GM19397 (cell line): ENCODE measurements around the gene ZNF891.

ENCODE experiments used
- ATAC-seq: cut with Tn5 transposase; IDR thresholded peaks from one replicate; pipeline ENCODE4 v1.9.1; 2021; ENCODE audit warnings: mild to moderate bottlenecking, moderate library complexity; ENCODE audit not compliant: unreplicated experiment

Gene ZNF891

DNA sequence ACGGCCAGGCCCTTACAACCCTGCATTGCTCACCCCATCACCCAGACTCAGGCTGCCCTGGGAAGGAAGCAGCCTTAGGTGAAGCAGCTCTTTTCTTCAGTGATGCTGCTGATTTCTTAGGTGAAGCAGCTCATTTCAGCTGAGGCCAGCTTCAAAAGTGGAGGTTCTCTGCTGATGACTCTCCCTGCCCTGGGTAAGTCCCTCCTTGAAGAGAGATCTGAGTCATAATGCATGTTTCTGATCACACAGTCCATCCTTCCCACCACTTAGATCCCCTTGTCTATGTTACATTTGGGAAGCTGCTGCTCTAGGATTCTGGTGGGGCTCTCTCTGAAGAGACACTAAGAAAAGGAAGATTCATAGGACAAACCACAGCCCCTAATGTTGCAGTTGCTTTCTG is 66.5 kb downstream of the ZNF891 start:
- no peak for ATAC-seq

DNA sequence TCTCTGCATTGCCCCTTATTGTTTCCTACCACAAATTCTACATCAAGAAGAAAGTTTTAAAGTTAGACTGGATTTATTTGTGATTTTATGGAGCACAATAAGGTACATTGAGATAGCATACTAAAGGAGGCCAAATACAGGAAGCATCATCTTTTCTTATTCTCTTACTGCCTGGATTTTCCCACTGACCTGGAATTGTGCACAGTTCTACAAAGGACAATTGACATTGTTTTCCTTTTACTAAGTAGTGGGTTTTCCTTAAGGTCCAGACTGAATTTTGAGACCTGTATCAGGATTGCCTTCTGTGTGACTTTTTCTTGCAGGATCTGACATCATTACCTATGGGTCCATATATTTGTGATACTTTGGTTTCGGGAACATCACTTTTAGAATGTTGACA is 68.1 kb downstream of the ZNF891 start:
- ATAC-seq, result no peak

- no peak for ATAC-seq
Observed at GRCh38 chr12:133058203-133059113, 71.6 kb downstream of the ZNF891 start.

- ATAC-seq, result no peak
Observed at GRCh38 chr12:133057446-133057845, 72.6 kb downstream of the ZNF891 start.
